Muscle layer of colon (tissue), 2 donors: ENCODE data around the gene MAGI2.

Source experiments
- H3K27ac ChIP-seq: one replicate; pipeline ENCODE4 v1.7.0; 2013; ENCODE audit warnings: low read depth, mild to moderate bottlenecking, low read length, moderate library complexity
- H3K27me3 ChIP-seq, 2 donors: one replicate each; pipeline ENCODE4 v1.7.0; 2013; ENCODE audit warnings: low read length in 2 of 2, mild to moderate bottlenecking in 2 of 2; ENCODE audit not compliant: insufficient read depth in 2 of 2, control insufficient read depth in 1 of 2
- H3K36me3 ChIP-seq: one replicate; pipeline ENCODE4 v1.7.0; 2013; ENCODE audit warnings: mild to moderate bottlenecking, low read length; ENCODE audit not compliant: insufficient read depth
- H3K4me1 ChIP-seq: one replicate; pipeline ENCODE4 v1.7.0; 2013; ENCODE audit warnings: mild to moderate bottlenecking, low read length; ENCODE audit not compliant: insufficient read depth
- H3K4me3 ChIP-seq, 2 donors: one replicate each; pipeline ENCODE4 v1.7.0; 2013; ENCODE audit warnings: low read length in 2 of 2, low read depth in 1 of 2, mild to moderate bottlenecking in 1 of 2, moderate library complexity in 1 of 2
- H3K9ac ChIP-seq: one replicate; pipeline ENCODE4 v1.7.0; 2013; ENCODE audit warnings: low read length
- H3K9me3 ChIP-seq: one replicate; pipeline ENCODE4 v1.7.0; 2013; ENCODE audit warnings: mild to moderate bottlenecking, low read length
- donor health status: abdominal sarcoma.
- donor health status: Adenocarcinoma of cecum.

Gene MAGI2

GRCh38 chr7:78433421-78433820 lies 1020.0 kb downstream of the MAGI2 start:
- no peak overlapping the region for H3K4me3 ChIP-seq
- no peaks in the 10 kb centered on the region for H3K4me1 ChIP-seq
- H3K27me3 ChIP-seq, result no peaks in the 10 kb centered on the region
- H3K36me3 ChIP-seq, result no peaks in the 10 kb centered on the region
- no peak overlapping the region for H3K9ac ChIP-seq
- no peak overlapping the region for H3K27ac ChIP-seq
- no peaks in the 10 kb centered on the region for H3K9me3 ChIP-seq

GRCh38 chr7:78429878-78430277 lies 1023.6 kb downstream of the MAGI2 start:
- H3K4me1 ChIP-seq, result no peaks in the 10 kb centered on the region
- H3K9ac ChIP-seq, result no peak overlapping the region
- H3K4me3 ChIP-seq, result no peak overlapping the region
- H3K9me3 ChIP-seq, result no peaks in the 10 kb centered on the region
- no peak overlapping the region for H3K27ac ChIP-seq
- no peaks in the 10 kb centered on the region for H3K27me3 ChIP-seq
- H3K36me3 ChIP-seq, result no peaks in the 10 kb centered on the region

GRCh38 chr7:78427209-78427608 lies 1026.3 kb downstream of the MAGI2 start:
- Histone ChIP-seq H3K27me3 (no peaks in the 10 kb centered on the region), H3K9ac (no peak overlapping the region), H3K9me3 (no peaks in the 10 kb centered on the region), H3K36me3 (no peaks in the 10 kb centered on the region), H3K4me1 (no peaks in the 10 kb centered on the region), H3K4me3 (no peak overlapping the region), H3K27ac (no peak overlapping the region)

- no peak overlapping the region for H3K27ac ChIP-seq
- H3K4me3 ChIP-seq, result no peak overlapping the region
- no peaks in the 10 kb centered on the region for H3K36me3 ChIP-seq
- H3K4me1 ChIP-seq, result no peaks in the 10 kb centered on the region
- H3K9ac ChIP-seq, result no peak overlapping the region
- H3K9me3 ChIP-seq, result no peaks in the 10 kb centered on the region
- H3K27me3 ChIP-seq, result no peaks in the 10 kb centered on the region
These were observed 1033.5 kb downstream of the MAGI2 start for GRCh38 chr7:78420001-78420400.

- Histone ChIP-seq H3K27ac (no peak overlapping the region), H3K27me3 (no peaks in the 10 kb centered on the region), H3K4me3 (no peak overlapping the region), H3K4me1 (no peaks in the 10 kb centered on the region), H3K9me3 (no peaks in the 10 kb centered on the region), H3K36me3 (no peaks in the 10 kb centered on the region), H3K9ac (no peak overlapping the region)
These were observed 1036.2 kb downstream of the MAGI2 start for GRCh38 chr7:78417180-78417853.

- H3K27me3 ChIP-seq, result no peaks in the 10 kb centered on the region
- H3K4me1 ChIP-seq, result no peaks in the 10 kb centered on the region
- H3K9ac ChIP-seq, result no peak overlapping the region
- H3K9me3 ChIP-seq, result no peaks in the 10 kb centered on the region
- H3K36me3 ChIP-seq, result no peaks in the 10 kb centered on the region
- H3K27ac ChIP-seq, result no peak overlapping the region
- no peak overlapping the region for H3K4me3 ChIP-seq
These were observed 1039.9 kb downstream of the MAGI2 start for GRCh38 chr7:78413568-78413967.

GRCh38 chr7:78412216-78412858 lies 1041.1 kb downstream of the MAGI2 start:
- Histone ChIP-seq H3K36me3 (no peaks in the 10 kb centered on the region), H3K27ac (no peak overlapping the region), H3K9ac (no peak overlapping the region)

GRCh38 chr7:78407031-78407430 lies 1046.4 kb downstream of the MAGI2 start:
- Histone ChIP-seq H3K9me3 (no peaks in the 10 kb centered on the region), H3K4me3 (no peak overlapping the region), H3K36me3 (no peaks in the 10 kb centered on the region), H3K27ac (no peak overlapping the region), H3K27me3 (no peaks in the 10 kb centered on the region), H3K4me1 (no peaks in the 10 kb centered on the region), H3K9ac (no peak overlapping the region)

More at GRCh38 chr7:78412216-78412858, 1041.1 kb downstream of the MAGI2 start:
- H3K4me3 ChIP-seq, result no peak overlapping the region
- H3K4me1 ChIP-seq, result no peaks in the 10 kb centered on the region
- no peaks in the 10 kb centered on the region for H3K27me3 ChIP-seq
- H3K9me3 ChIP-seq, result no peaks in the 10 kb centered on the region

- no peaks in the 10 kb centered on the region for H3K9me3 ChIP-seq
- H3K27me3 ChIP-seq, result no peaks in the 10 kb centered on the region
- no peak overlapping the region for H3K27ac ChIP-seq
- H3K9ac ChIP-seq, result no peak overlapping the region
- no peaks in the 10 kb centered on the region for H3K4me1 ChIP-seq
- H3K36me3 ChIP-seq, result no peaks in the 10 kb centered on the region
- H3K4me3 ChIP-seq, result no peak overlapping the region
These were observed 1046.9 kb downstream of the MAGI2 start for GRCh38 chr7:78406531-78406930.

- Histone ChIP-seq H3K4me3 (no peak overlapping the region), H3K9me3 (no peaks in the 10 kb centered on the region), H3K36me3 (no peaks in the 10 kb centered on the region), H3K27me3 (no peaks in the 10 kb centered on the region), H3K27ac (no peak overlapping the region), H3K9ac (no peak overlapping the region), H3K4me1 (no peaks in the 10 kb centered on the region)
These were observed 1051.4 kb downstream of the MAGI2 start for GRCh38 chr7:78402096-78402495.

GRCh38 chr7:78400038-78400437 lies 1053.4 kb downstream of the MAGI2 start:
- Histone ChIP-seq H3K9ac (no peak overlapping the region), H3K9me3 (no peaks in the 10 kb centered on the region), H3K4me1 (no peaks in the 10 kb centered on the region), H3K27ac (no peak overlapping the region), H3K4me3 (no peak overlapping the region), H3K36me3 (no peaks in the 10 kb centered on the region), H3K27me3 (no peaks in the 10 kb centered on the region)
